ENCODE data around the gene CAPG. TPM values are rescaled to one million over a fixed set of nuclear protein-coding genes. Genes with fewer than 3 reads are reported as not detected.
"Not testable (repeated sequence)": the region's sequence is repeated elsewhere in the genome, so short reads cannot be mapped to it uniquely, and the experiment has no call there.

Gene CAPG
- total RNA-seq, 1 experiment from 2014 or later, result 89.4 TPM

DNA sequence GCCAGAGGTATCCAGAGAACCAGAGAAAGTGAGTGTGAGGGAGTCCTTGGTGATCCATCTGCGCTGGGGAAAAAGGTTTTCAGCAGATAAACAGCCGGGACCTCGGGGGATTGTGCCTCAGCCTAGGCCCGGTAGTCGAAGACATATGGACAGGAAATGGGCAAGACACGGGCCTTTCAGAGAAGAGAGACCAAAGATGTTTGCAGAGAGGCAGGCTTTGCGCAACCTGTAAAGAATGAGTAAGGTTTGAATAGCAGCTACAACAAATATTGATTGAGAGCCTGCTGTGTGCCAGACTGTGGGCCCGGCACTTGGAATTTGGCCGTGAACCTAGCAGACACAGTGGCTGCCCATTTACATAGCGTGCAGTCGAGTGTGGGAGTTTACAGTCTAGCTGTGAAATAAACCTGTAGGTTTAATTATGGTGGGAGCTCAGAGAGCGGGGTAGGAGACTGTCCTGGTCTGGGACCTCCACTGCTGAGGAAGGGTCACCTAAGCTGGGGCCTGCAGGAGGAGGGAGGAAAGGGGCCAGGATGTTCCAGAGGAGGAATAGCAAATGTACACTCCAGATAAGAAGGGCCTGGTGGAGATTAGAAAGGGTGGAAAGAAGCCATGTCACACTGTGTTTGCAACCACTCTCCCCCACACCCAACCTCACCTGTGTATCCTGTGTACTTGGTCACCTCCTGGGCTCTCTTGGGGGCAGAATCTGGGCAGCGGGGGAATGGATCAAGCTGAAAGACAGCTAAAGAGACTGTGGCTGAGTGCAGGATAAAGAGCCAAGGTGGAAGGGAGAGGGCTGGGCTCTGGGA is 11.3 kb upstream of the CAPG start:
- no peak for DNase-seq (ENCODE audit: low read depth)

DNA sequence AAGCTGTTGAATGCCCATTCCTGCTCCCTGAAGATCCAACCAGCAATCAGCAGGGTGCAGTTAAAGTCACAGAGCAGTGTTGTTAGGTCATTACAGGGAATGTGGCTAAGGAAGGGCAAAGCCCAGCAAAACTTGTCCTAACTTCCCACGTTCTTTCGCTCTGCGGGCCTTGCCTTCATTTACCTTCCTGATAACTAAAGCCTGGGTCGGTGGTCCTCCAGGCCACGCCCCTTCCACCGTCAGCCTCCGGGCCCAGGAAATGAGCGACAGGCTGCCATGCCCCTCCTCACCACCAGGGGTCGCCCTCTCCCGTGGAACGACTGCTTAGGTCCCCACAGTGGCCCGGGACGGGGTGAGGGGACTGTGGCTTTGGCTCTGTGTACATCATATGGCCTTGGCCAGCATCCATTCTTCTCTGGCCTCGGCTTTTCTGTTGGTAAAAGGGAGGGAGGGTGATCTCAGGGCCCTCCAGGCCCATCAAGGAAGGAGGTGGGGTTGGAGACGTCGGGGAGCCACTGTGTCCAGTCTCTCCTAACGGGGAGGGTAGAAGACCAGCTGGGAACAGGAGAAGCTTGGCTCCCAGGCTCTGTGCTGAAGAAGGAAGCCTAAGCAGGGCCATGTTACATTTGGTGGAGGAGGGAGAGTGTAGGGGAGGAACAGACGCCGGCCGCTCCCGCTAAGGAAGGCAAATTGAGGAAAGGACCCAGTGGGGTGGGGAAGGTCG is 10.5 kb upstream of the CAPG start:
- DNase-seq (ENCODE audit: low read depth), result peak; percentile 73

DNA sequence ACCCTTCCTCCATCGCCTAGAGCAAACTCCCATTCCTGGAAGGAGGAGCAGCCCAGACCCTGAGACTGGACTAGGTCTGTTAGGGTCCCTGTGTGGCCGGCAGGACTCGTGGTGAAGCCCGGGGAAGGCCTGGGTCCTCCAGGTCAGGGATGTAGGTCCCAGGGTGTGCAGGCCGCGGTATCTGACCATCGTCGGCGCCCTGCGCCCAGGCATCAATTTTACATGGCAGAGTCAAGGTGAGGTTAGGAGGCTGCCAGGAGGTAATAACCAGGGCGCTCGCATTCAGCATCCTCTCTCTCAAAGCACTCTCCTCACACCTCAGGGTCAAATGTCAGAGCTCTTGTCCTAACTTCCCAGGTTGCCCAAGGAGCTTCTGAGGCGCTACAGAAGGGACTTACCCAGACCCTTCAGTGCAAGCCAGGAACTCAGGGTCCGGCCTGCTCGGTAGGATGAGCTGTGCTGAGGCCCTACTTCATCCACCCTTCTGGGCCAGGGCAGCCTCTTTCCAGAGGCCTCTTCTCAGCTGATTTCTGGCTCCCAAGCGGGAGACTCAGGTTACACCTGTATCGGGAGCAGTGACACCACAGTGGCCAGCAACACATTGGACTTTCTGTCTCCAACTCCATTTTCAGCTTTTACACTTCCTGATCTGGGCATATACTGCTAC is 9.0 kb upstream of the CAPG start:
- DNase-seq (ENCODE audit: low read depth), result no peak

DNA sequence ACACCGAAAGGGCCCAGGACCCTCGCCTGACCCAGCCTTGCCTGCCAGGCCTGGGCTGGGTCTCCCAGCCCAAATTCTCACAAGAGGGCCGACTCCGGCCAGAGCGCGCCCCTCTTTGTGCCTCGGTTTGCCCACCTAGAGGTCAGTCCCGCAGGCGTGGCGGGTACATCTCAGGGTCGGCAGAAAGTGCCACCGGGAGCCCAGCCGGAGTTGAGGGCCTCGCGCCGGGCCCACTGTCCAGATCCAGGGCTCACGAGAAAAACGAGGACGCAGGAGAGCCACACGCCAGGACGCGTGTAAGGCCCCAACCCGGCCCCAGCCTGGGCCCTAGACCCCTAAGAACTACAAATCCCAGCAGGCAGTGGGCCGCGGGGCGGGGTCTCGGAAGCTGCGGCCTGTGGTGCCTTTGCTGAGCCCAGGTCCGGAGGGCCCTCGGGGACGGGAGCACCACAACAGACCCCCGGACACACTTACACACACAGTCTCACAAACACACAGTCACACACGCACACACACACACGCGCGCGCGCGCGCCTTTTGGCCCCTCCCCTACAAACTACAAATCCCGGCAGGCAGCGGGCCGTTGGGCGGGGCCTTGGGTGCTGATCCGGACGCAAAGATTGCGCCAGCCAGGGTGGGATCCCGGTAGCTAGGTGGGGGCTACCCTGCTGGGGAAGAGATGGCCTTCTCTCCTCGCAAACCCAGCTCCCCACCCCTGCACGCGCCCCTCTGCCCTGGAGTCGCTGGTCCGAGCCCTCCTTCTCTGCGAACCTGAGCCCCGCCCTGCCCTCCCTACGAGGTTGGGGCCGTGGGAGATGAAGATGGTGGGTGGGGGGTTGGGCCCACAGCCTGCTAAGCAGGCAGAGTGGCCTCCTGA is 8.2 kb upstream of the CAPG start, which contains the start of gene SH2D6:
Gene SH2D6, plus strand, starts transcription at position 583 of the 877 bp plus-strand sequence. CDS start 10,752 bp downstream, outside the sequence.
- peak; percentile 73 for DNase-seq (ENCODE audit: low read depth)

DNA sequence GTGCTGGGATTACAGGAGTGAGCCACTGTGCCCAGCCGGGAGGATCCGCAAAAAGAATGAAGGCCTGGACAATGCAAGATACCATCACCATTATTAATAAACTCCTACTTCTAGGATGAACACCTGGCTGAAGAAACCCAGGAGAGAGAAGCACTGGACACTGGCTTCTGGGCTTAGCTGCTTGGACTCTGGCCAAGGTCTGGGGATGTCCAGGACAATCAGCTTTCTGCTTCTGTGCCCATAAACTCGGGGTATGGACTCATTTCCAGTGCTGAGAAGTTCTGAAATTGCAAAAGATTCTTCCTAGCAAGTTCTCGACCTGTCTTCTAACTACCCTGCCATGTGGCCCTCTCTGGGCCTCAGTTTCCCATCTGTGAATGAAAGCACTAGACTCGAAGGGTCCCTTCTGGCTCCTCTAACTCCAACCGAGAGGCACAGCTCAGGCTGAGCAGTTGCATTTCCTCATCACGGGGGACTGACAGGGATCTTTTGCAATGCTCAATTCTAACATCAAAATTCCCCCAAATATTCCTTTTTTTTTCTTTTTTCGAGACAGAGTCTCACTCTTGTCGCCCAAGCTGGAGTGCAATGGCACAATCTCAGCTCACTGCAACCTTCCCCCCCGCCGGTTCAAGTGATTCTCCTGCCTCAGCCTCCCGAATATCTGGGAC is 5.9 kb upstream of the CAPG start:
- no peak for DNase-seq (ENCODE audit: low read depth)

DNA sequence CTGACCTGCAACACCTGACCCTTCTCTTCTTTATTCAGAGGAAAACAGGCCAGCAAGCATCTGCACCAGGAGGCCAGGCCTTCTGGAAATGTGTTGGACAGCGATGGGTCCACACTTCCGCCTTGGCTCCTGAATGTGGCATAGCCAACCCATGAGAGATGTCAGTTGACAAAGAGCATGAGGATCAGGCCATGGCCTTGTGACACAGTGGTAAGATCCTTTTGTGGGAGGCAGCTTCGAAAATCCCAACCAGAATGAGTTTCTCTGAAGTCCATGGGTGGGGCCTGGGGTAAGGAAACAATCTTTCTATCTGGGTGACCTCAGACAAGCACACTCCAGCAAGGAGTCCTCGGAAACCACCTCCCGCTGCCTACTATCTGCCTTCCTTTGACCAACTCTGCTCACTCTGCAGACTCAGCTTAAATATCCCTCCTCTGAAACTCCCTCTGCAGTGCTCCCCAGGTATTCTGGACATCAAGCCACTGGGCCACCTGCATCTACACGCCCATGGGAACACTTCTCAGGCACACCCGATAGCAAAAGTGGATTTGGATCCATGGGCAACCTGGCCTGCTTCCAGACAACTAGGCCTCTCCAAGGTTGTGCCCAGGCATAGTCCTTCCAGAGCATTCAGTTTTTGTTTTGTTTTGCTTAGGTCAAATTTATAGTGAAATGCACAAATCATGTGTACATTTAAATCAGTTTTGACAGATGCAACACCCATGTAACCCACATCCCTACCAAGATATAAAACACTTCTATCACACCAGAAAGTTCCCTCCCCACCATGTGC is 4.8 kb upstream of the CAPG start:
- DNase-seq (ENCODE audit: low read depth), result no peak

DNA sequence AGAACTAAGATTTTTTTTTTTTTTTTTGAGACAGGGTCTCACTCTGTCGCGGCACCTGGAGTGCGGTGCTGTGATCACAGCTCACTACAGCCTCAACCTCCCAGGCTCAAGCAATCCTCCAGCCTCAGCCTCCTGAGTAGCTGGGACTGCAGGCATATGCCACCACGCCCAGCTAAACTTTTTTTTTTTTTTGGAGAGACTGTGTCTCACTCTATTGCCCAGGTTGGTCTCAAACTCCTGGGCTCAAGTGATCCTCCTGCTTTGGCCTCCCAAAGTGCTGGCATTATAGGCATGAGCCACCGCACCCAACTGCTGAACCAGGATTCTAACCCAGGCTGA is 4.2 kb upstream of the CAPG start:
- DNase-seq (ENCODE audit: low read depth), result not testable (repeated sequence)

DNA sequence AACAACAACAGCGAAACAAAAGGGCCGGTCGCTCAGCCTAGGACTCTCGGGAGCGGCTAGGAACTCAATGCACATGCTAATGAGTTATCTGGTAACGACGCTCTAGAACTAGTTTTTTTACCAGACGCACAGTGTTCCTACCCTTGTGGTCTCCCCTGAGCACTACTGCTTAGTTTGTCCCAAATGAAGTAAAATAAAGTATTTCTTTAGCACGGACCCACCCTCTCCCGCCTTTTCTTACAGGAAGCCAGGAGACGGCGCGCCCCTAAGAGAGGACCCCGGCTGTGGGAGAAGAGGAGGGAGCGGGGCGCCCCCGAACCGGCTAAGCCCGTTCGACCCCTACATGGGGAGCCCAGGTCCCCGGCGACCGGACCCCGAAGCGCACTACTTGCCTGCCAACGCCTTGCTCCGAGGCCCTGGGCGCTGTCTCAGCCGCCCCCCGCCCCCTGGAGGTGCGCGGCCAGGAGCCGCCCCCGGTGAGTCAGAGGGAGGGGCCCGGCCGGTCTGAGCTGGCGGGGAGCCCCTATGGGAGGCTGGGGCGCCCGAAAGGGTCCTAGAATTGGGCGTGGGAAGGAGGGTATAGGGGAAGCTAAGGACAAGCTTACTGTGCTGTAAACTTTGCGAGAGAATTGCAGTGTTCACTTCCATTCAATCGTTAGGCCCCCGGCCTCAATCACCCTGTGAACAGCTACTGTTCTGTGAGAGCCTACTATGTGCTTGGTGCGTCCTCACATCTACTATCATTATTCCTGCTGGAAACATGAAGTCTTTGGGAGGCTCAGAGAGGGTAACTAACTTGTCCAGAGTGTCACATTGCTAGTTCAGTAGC is 3.6 kb upstream of the CAPG start:
- peak; percentile 48 for DNase-seq (ENCODE audit: low read depth)

DNA sequence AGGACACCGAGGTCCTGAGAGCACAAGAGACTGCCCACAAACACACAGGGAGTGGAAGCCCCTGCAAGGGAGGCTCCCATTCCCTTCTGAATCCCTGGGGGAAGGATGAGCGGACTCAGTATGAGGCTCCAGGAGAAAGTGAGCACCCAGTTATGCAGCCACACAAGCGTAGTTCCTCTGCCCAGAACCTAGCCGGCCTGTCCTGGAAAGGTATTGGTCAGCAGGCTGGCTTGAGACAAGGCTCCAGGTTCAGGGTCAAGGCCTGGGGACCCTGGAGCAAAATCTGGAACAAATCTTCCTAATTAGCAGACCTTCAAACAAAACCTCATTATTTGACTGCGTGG is 1.2 kb upstream of the CAPG start:
- no peak for DNase-seq (ENCODE audit: low read depth)

DNA sequence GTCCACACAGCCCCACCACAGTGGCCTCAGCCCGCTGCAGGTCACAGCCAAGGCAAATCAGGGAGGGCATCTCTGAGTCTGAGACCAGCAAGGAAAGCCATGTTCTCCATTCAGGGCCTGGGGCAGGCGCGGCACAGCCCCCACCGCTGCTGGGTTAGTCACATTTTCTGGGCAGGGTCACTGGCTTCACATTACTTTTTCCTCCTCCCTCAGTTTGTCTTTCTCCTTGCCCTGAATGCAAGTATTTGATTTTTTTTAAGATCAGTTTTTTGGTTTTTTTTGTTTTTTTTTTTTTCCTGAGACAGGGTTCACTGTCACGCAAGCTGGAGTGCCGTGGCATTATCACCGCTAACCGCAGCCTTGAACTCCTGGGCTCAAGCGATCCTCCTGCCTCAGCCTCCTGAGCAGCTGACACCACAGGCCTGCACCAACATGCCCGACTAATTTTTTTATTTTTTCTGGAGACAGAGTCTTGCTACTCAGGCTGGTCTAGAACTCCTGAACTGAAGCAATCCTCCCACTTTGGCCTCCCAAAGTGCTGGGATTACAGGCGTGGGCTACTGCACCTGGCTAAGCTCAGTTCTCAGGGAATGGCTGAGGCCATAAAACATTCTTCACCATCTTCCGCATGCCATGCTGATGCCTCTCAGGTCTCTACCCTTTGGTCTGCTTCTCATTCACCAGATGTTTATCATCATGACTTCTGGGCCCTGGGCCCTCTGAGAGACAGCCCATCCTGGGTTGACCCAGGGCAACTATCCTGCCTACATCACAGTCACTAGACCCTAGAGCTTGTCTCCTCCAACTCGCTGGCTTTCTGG is 628 bp upstream of the CAPG start:
- no peak for DNase-seq (ENCODE audit: low read depth)

DNA sequence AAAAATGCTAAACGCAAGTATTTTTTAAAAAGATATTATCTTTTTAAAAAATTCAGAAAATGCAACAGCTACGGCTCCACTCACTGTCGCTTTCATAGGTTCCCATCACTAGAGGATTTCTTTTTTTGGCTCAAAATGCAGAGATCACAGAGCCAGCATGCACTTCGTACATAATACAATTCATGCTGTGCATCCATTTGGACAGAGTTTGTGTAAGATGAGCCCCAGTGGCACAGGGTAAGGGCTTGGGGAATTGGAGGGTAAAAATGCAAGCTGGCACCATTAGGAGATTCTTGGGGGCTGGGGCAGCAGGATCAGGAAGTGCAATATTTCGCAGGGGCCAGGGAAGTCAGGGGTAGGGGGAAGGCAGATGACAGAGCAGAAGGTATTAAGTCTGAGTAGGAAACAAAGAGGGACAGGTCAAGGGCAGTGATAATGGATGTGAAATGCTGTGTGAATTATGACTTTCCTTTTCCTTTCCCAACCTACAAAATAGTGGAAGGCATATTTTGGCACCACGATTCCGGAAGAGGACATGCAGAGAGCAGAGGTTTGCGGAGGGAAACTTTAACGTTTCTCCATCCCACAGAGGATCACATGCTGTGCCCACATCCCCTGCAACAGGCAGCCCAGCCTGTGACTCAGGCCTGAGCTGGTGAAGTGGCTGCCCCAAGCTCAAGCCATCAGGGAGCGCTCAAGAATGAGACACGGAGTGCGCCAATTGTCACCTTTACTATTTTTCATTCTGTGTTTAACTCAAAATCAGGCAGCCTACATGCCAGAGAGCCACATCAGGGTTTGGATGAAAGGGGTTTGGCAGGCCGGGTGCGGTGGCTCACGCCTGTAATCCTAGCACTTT is 4.7 kb downstream of the CAPG start:
- peak; percentile 65 for DNase-seq (ENCODE audit: low read depth)

DNA sequence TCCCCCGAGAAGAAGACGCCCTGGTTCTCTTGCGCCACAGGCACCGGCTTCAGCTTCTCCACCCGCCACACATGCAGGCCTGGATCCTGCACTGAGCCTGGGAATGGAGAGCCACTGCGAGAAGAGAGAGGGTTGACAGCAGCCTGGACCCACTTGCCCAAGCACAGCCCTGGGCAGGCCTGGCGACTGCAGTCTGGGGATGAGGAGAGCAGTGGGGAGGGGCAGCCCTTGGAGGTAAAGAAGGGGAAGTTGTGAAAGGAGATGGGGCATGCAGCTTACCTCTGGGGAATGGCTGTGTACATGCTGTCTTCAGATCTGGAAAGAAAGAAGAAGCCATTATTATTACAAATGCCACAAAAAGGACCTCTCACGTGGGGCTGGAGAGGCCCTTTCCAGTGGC is 8.3 kb downstream of the CAPG start:
- no peak for DNase-seq (ENCODE audit: low read depth)

DNA sequence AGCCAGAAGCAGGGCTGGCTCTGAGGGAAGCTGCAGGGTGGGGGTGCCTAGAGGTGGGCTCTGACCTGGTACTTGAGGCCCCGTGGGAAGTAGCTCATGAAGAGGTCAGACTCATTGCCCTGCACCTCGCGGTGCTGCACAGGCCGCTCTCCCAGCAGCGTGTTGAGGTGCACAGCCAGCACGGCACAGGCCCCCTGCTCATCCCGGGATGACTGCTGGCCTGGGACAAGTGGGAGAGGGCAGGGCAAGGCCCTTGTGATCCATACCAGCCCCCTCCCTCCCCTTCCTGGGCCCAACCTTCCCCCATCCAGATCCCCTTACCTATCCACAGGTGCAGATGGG is 8.7 kb downstream of the CAPG start:
- no peak for DNase-seq (ENCODE audit: low read depth)

DNA sequence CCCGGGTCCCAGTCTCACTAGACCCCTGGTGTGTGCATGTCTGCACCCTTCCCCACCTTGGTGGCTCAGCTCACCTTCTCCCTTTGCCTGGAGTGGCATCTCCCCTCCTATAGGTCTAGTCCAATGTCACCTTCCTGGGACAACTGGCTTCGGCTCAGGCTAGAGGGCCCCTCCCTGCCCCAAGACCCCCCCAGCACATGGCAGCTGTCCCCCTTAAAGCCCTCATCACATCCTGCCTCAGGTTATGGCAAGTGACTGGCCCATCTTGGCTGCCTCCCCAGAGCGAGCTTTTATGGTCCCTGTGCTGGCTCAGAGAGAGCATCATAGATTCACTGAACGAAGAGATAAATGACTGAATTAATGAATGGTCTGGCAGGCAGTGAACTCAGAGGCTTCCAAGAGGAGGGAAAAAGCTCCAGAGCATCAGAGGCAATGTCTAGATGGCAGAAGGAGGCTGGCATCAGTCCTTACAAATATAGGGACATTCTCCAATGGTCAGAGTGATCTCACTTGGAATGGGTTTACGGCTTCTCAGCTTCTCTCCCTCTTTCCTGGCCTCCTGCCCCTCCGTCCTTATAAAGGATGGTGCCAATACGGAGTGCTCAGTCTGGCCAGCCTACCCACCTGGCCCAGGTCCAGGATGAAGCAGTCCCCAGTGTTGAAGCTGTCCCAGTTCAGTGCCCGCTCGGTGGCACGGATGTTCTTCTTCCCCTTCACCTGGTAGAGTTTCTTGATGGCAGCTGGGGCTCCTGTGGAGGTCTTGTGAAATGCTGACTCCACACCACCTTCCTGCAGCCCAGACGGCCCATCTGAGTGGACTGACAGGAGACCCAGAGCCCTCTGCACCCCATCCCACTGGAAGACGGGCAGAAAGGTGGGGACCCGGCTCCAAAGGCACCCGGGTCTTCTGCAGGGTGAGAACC is 9.4 kb downstream of the CAPG start:
- no peak for DNase-seq (ENCODE audit: low read depth)

DNA sequence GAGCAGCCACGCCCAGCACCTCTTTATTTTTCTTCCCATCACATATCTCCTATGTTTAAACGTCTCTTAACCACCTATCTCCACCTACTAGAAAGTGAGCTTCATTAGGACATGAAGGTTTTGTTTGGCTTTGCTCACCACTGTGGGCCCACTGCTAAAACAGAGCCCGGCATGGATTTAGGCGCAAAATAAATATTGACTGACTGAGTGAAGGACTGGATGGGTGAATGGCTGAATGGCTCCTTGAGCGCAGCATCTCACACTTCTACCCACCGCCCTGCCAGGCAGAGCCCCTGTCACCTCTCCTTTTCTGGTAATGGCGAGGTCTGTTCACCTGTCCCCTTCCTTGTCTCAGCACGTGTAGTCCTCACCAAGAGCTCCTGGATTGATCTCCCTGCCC is 10.1 kb downstream of the CAPG start:
- DNase-seq (ENCODE audit: low read depth), result no peak

DNA sequence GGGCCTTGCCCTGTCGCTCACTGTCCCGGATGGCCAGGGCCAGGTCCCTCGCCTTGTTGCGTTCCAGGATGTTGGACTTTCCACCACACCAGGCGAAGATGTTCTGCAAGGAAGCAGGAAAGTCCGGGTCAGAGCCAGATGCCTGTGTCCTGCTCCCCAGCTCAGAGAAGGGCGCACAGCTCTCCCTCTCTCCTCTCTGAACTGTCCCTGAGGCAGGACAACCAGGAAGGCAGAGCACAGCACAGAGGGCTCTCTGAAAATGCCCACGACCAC is 11.0 kb downstream of the CAPG start:
- no peak for DNase-seq (ENCODE audit: low read depth)

Measured in M059J (cell line).